Gastroesophageal sphincter (tissue), 4 donors: Measurements from ENCODE around the gene CCDC167. TPM values are rescaled to one million over a fixed set of nuclear protein-coding genes. Genes with fewer than 3 reads are reported as not detected.

Experiments
- ATAC-seq: fragments of 150-250 bp; one replicate; pipeline ENCODE4 v1.9.1; 2016; ENCODE audit warnings: mild to moderate bottlenecking, moderate library complexity
- H3K27ac ChIP-seq, 4 donors: fragments of 200-600 bp; sonication (generic) in 3 of 4; 1 replicate in 3 of 4; 2 replicates in 1 of 4; pipeline ENCODE4 v1.5.1; 2016 to 2019
- H3K27me3 ChIP-seq: fragments of 200-600 bp; sonication (generic); one replicate; pipeline ENCODE4 v1.5.1; 2019
- H3K36me3 ChIP-seq, 2 donors: fragments of 200-600 bp; sonication (generic); one replicate each; pipeline ENCODE4 v1.5.1; 2019; ENCODE audit warnings: control low read depth in 1 of 2
- H3K4me1 ChIP-seq, 3 donors: fragments of 200-600 bp; sonication (generic); 1 replicate in 2 of 3; 2 replicates in 1 of 3; pipeline ENCODE4 v1.5.1; 2016 to 2019; ENCODE audit warnings: control low read depth in 2 of 3
- H3K4me3 ChIP-seq, 2 donors: fragments of 200-600 bp; sonication (generic); one replicate each; pipeline ENCODE4 v1.5.1; 2019; ENCODE audit warnings: mild to moderate bottlenecking in 1 of 2, moderate library complexity in 1 of 2
- H3K9me3 ChIP-seq, 3 donors: fragments of 200-600 bp; sonication (generic); one replicate each; pipeline ENCODE4 v1.5.1; 2017 to 2019; ENCODE audit warnings: control low read depth in 2 of 3
- EP300 ChIP-seq: sonication (generic); formaldehyde crosslinking; IDR thresholded peaks from one replicate; pipeline ENCODE4 v1.6.1; 2017; ENCODE audit warnings: antibody characterized with exemption, mild to moderate bottlenecking
- POLR2A ChIP-seq, 2 donors: fragments of 450-650 bp; IDR thresholded peaks; one replicate each; pipeline ENCODE4 v1.6.1; 2017; ENCODE audit warnings: antibody characterized with exemption in 2 of 2, mild to moderate bottlenecking in 2 of 2, moderate library complexity in 1 of 2
- POLR2AphosphoS5 ChIP-seq: sonication (generic); formaldehyde crosslinking; IDR thresholded peaks from one replicate; pipeline ENCODE4 v1.6.1; 2017; ENCODE audit warnings: antibody characterized with exemption
- WGBS, 2 donors: methylation state at CpG; one replicate each; pipeline ENCODE4 v1.1.5; 2018; ENCODE audit warnings: low coverage in 1 of 2; 5-methylcytosine and 5-hydroxymethylcytosine counted together
- total RNA-seq, 4 donors: library from RNA; depleted of rRNA; stranded (reverse); fragments of >200 nt; gene quantifications; one replicate each; pipeline ENCODE4 v1.1.0, GENCODE V29; 2016
- TF ChIP-seq, protein P1 (sequence below), 4 experiments: fragments of 200-600 bp in 2 of 4; fragments of 450-650 bp in 2 of 4; sonication (generic) in 1 of 4; IDR thresholded peaks; one replicate each; pipeline ENCODE4 v1.5.1; 2017 to 2019; ENCODE audit warnings: antibody characterized with exemption in 4 of 4, mild to moderate bottlenecking in 2 of 4, moderate library complexity in 2 of 4

The CCDC167 gene
- total RNA-seq, 4 donors from 2014 or later, result 10.6 to 16.2 (median 14.3) TPM

DNA sequence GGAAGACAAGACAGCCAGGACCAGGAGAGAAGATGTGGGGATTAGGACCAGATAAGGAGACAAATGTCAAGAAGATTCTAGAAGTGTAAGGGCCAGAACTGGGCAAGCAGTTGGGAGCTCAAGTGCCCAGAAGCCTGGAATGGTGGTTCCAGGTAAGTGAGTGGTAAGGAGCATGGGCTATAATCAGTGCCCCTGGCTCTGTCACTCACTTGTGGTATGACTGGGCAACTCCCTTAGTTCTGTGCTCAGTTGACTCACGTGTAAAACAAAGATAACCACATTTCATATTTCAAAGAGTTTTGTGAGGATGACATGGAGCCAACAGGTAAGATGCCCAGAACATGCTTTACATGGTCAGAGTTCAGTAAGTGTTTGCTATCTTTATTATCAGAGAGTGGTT lies 11.2 kb downstream of the CCDC167 start:
- no peaks in the 10 kb centered on the region for H3K9me3 ChIP-seq
- no peaks in the 10 kb centered on the region for H3K27me3 ChIP-seq
- H3K36me3 ChIP-seq, result peaks cover 0 to 29% of the 10 kb centered on the region in 2 donors
- ATAC-seq, result no peak
- no peak overlapping the region for H3K27ac ChIP-seq
- TF ChIP-seq POLR2A (IDR thresholded peaks at IDR 0.05) (no peak), POLR2AphosphoS5 (no peak), EP300 (no peak)
- TF ChIP-seq, protein P1, sequence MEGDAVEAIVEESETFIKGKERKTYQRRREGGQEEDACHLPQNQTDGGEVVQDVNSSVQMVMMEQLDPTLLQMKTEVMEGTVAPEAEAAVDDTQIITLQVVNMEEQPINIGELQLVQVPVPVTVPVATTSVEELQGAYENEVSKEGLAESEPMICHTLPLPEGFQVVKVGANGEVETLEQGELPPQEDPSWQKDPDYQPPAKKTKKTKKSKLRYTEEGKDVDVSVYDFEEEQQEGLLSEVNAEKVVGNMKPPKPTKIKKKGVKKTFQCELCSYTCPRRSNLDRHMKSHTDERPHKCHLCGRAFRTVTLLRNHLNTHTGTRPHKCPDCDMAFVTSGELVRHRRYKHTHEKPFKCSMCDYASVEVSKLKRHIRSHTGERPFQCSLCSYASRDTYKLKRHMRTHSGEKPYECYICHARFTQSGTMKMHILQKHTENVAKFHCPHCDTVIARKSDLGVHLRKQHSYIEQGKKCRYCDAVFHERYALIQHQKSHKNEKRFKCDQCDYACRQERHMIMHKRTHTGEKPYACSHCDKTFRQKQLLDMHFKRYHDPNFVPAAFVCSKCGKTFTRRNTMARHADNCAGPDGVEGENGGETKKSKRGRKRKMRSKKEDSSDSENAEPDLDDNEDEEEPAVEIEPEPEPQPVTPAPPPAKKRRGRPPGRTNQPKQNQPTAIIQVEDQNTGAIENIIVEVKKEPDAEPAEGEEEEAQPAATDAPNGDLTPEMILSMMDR (IDR thresholded peaks at IDR 0.05), result no peak
- WGBS, 2 donors, result 29% methylated on average over 1 of the region's 1 CpG; no CpG with 5 or more reads in 1 of the 2 donors
- peaks cover 0 to 24% (median 0%) of the 10 kb centered on the region in 3 donors for H3K4me1 ChIP-seq
- H3K4me3 ChIP-seq, result no peak overlapping the region

DNA sequence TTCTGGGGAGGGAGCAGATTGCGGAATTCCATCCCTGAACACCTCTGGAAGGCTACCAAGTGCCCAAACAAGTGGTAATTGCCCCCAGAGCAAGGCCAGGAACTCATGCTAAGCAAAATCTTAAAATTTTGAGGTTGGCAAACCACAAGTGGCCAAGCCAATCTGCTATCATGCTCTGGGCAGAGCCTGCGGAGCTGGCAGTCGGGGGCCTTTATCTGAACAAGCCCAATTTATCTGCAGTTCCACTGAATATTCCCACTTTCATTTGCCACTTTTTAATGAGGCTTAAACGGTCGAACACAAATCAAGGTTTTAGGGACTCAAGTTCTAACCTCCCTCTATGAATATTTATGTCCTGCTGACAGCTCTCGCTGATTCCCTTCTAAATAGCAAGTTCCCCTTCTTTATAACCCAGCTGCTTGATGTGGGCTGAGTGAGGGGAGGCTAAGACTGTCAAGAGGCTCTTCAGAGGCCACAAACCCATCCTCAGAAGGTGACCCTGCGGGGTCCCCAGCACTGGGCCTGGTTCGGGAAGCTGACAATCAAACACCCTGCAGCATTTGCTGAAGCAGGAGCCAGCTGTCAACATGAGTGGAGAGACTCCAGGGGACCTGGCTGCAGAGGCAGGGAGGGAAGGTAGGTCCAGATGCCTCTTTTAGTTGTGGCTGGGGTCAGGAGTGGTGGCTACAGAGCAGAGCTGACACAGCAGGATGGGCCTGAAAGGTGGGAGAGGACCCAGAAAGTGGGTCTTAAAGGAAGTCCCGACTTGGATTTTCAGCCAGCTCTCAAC lies 11.9 kb downstream of the CCDC167 start:
- ATAC-seq, result no peak
- WGBS, 2 donors, result 78 to 80% methylated on average over 2 to 7 of the region's 9 CpGs
- Histone ChIP-seq H3K4me1 (peaks cover 0 to 17% (median 0%) of the 10 kb centered on the region in 3 donors), H3K4me3 (no peak overlapping the region), H3K36me3 (peaks cover 0 to 36% of the 10 kb centered on the region in 2 donors), H3K9me3 (no peaks in the 10 kb centered on the region), H3K27ac (no peak overlapping the region), H3K27me3 (no peaks in the 10 kb centered on the region)
- TF ChIP-seq POLR2AphosphoS5, result no peak
- TF ChIP-seq, protein P1 (IDR thresholded peaks at IDR 0.05), result no peak
- TF ChIP-seq POLR2A (IDR thresholded peaks at IDR 0.05), result no peak
- TF ChIP-seq EP300, result no peak

DNA sequence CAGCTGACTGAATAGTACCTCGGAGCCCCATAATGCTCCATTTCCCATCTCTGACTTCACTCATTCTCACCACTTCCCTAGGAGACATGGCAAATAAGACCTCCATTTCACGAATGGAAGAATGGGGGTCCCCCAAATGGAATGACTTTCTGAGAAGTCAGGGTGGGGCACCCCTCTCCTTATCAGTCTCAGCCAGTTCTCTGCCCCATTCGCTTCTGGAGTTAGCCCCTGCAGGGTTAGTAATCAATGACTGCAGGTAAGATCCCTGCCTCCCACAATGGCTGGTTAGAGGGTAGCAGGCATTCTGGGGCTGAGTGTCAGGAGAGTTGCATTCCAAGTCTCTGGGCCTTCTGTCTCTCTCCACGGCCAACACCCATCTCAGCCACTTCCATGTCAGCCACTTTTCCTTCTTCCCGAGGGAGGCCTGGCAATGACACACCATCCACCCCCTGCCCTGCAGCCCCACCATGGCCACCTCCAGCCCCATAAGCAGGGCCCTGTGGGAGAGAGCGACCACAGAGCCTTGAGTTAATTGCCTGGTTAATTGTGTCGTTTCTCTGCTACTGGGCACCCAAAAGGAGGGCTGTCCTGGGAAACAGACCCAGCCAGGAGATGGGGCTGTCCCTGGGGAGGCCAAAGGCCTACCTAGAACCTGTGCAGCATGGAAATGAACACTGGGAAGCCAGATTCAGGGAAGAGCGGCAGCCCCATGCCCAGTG lies 13.4 kb downstream of the CCDC167 start:
- peaks cover 0 to 8% (median 0%) of the 10 kb centered on the region in 3 donors for H3K4me1 ChIP-seq
- no peak for ATAC-seq
- no peaks in the 10 kb centered on the region for H3K27me3 ChIP-seq
- TF ChIP-seq, protein P1 (IDR thresholded peaks at IDR 0.05), result no peak
- no peak for TF ChIP-seq EP300
- TF ChIP-seq POLR2A (IDR thresholded peaks at IDR 0.05), result no peak
- TF ChIP-seq POLR2AphosphoS5, result no peak
- peaks cover 0 to 51% of the 10 kb centered on the region in 2 donors for H3K36me3 ChIP-seq
- no peaks in the 10 kb centered on the region for H3K9me3 ChIP-seq
- WGBS, 2 donors, result 81 to 92% methylated on average over 2 to 4 of the region's 8 CpGs
- H3K27ac ChIP-seq, result no peak overlapping the region
- no peak overlapping the region for H3K4me3 ChIP-seq

DNA sequence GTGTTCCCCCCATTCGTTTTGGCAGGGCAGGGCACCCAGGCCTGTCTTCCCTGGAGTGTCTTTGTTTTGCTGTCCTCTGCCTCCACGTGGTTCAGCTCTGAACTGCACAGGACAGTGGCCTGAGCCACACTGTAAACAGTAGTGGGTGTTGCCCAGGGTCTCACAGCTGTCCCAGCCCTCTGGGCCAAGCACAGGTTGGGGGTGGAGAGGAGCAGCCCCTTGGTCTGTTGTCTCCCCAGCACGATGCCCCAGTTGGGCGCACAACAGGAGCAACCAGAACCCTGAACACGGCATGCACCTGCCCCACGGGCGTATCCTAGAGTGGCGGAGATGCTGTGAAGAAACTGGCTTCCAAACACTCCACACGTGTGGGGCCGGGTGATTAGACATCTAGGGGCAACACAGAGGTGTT lies 14.4 kb downstream of the CCDC167 start:
- TF ChIP-seq POLR2AphosphoS5, result no peak
- H3K9me3 ChIP-seq, result no peaks in the 10 kb centered on the region
- H3K27ac ChIP-seq, result no peak overlapping the region
- H3K36me3 ChIP-seq, result peaks cover 0 to 61% of the 10 kb centered on the region in 2 donors
- no peak for ATAC-seq
- WGBS, 2 donors, result 55 to 79% methylated on average over 4 to 6 of the region's 10 CpGs
- no peaks in the 10 kb centered on the region for H3K4me1 ChIP-seq
- no peaks in the 10 kb centered on the region for H3K27me3 ChIP-seq
- no peak overlapping the region for H3K4me3 ChIP-seq

DNA sequence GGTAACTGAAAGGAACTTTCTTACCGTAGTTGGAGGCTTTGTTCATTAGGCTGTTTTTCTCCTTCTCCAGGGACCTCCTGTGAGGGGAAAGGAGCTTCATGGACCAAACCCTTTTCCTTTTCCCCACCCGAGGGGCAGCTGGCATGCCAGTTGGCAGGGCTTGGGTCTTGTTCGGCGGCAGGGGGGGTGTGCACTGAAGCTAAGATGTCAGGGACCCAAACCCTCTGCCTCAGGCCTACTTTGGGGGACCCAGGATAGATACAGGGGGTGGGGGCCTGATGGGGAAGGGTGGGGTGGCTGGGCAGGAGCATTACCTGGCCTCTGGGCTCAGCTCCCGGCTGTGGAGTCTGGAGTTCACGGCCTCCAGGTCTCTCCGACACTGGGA lies 14.9 kb downstream of the CCDC167 start:
- no peak for ATAC-seq
- Histone ChIP-seq H3K9me3 (no peaks in the 10 kb centered on the region), H3K4me3 (no peak overlapping the region), H3K27me3 (no peaks in the 10 kb centered on the region), H3K36me3 (peaks cover 0 to 66% of the 10 kb centered on the region in 2 donors), H3K4me1 (no peaks in the 10 kb centered on the region), H3K27ac (no peak overlapping the region)
- WGBS, 2 donors, result no CpG with 5 or more reads among the region's 7 CpGs
- TF ChIP-seq POLR2AphosphoS5, result no peak
- TF ChIP-seq, protein P1 (IDR thresholded peaks at IDR 0.05), result no peak
- no peak for TF ChIP-seq EP300
- no peak for TF ChIP-seq POLR2A (IDR thresholded peaks at IDR 0.05)
